PFSK-1 (cell line): ENCODE results near the gene MMP23B.

ENCODE experiments used
- POLR2AphosphoS5 ChIP-seq: IDR thresholded peaks from 2 replicates; pipeline ENCODE4 v1.6.1; 2012; ENCODE audit warnings: low read depth, mild to moderate bottlenecking, control low read depth, low read length, moderate library complexity
- SIN3A ChIP-seq: IDR thresholded peaks from 2 replicates; pipeline ENCODE4 v1.6.1; 2012; ENCODE audit warnings: mild to moderate bottlenecking, low read length, moderate library complexity, borderline replicate concordance; ENCODE audit not compliant: insufficient read depth
- TF ChIP-seq, protein P1 (sequence below), 2 experiments: IDR thresholded peaks; 2 replicates each; pipeline versions ENCODE4 v1.6.1 to v1.8.0; 2011 to 2012; ENCODE audit warnings: low read depth in 2 of 2, low read length in 2 of 2, control low read depth in 1 of 2, inconsistent platforms in 1 of 2, mild to moderate bottlenecking in 1 of 2, moderate library complexity in 1 of 2; ENCODE audit not compliant: insufficient read depth in 1 of 2

DNA sequence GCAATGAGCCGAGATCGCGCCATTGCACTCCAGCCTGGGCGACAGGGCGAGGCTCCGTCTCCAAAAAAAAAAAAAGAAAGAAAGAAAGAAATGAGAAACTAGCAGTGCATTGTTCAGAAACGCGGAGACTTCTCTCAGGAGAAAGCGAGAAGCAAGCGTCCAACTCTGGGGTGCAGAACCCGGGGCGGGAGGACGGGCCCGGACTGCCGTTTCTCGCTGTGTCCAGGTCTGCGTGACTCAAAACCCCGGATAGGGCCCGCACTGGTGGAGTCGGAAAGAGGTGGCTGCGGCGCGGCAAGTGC is 17.1 kb upstream of the MMP23B start:
- TF ChIP-seq, protein P1, sequence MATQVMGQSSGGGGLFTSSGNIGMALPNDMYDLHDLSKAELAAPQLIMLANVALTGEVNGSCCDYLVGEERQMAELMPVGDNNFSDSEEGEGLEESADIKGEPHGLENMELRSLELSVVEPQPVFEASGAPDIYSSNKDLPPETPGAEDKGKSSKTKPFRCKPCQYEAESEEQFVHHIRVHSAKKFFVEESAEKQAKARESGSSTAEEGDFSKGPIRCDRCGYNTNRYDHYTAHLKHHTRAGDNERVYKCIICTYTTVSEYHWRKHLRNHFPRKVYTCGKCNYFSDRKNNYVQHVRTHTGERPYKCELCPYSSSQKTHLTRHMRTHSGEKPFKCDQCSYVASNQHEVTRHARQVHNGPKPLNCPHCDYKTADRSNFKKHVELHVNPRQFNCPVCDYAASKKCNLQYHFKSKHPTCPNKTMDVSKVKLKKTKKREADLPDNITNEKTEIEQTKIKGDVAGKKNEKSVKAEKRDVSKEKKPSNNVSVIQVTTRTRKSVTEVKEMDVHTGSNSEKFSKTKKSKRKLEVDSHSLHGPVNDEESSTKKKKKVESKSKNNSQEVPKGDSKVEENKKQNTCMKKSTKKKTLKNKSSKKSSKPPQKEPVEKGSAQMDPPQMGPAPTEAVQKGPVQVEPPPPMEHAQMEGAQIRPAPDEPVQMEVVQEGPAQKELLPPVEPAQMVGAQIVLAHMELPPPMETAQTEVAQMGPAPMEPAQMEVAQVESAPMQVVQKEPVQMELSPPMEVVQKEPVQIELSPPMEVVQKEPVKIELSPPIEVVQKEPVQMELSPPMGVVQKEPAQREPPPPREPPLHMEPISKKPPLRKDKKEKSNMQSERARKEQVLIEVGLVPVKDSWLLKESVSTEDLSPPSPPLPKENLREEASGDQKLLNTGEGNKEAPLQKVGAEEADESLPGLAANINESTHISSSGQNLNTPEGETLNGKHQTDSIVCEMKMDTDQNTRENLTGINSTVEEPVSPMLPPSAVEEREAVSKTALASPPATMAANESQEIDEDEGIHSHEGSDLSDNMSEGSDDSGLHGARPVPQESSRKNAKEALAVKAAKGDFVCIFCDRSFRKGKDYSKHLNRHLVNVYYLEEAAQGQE (IDR thresholded peaks at IDR 0.05; ENCODE audit: insufficient read depth in 1 of 2, low read depth in 2 of 2, low read length in 2 of 2), result no peak
- TF ChIP-seq POLR2AphosphoS5 (no peak), SIN3A (no peak)
